ENCODE results near the gene SBNO2.

SBNO2 gene

GRCh38 chr19:1156830-1157615 is 17.0 kb downstream of the SBNO2 start:
- H3K4me1 ChIP-seq (ENCODE audit: control insufficient read depth, insufficient read depth, low read length): peaks cover 3% of the 10 kb centered on the region; the same call in 1 of the 2 replicates
- H3K9ac ChIP-seq (ENCODE audit: low read length): no peak overlapping the region
- peaks cover 12% of the 10 kb centered on the region for H3K36me3 ChIP-seq (ENCODE audit: control insufficient read depth, insufficient read depth, low read length)

GRCh38 chr19:1156305-1156801 is 17.7 kb downstream of the SBNO2 start:
- Histone ChIP-seq H3K9ac (ENCODE audit: low read length) (no peak overlapping the region), H3K27ac (ENCODE audit: low read depth, low read length) (no peak overlapping the region), H3K4me3 (ENCODE audit: low read depth, low read length) (no peak overlapping the region), H3K9me3 (ENCODE audit: control insufficient read depth, insufficient read depth, low read depth, low read length) (no peaks in the 10 kb centered on the region), H3K36me3 (ENCODE audit: control insufficient read depth, insufficient read depth, low read length) (peaks cover 18% of the 10 kb centered on the region), H3K4me1 (ENCODE audit: control insufficient read depth, insufficient read depth, low read length) (peaks cover 3% of the 10 kb centered on the region; the same call in 1 of the 2 replicates), H3K27me3 (ENCODE audit: control insufficient read depth, insufficient read depth, low read length) (no peaks in the 10 kb centered on the region)

More at GRCh38 chr19:1156830-1157615, 17.0 kb downstream of the SBNO2 start:
- H3K9me3 ChIP-seq (ENCODE audit: control insufficient read depth, insufficient read depth, low read depth, low read length): no peaks in the 10 kb centered on the region
- H3K4me3 ChIP-seq (ENCODE audit: low read depth, low read length): no peak overlapping the region
- no peak overlapping the region for H3K27ac ChIP-seq (ENCODE audit: low read depth, low read length)
- no peaks in the 10 kb centered on the region for H3K27me3 ChIP-seq (ENCODE audit: control insufficient read depth, insufficient read depth, low read length)

GRCh38 chr19:1155352-1156304 is 18.4 kb downstream of the SBNO2 start:
- no peak overlapping the region for H3K27ac ChIP-seq (ENCODE audit: low read depth, low read length)
- H3K9ac ChIP-seq (ENCODE audit: low read length): no peak overlapping the region
- H3K9me3 ChIP-seq (ENCODE audit: control insufficient read depth, insufficient read depth, low read depth, low read length): no peaks in the 10 kb centered on the region

GRCh38 chr19:1154731-1155351 is 19.2 kb downstream of the SBNO2 start:
- Histone ChIP-seq H3K4me3 (ENCODE audit: low read depth, low read length) (no peak overlapping the region), H3K27me3 (ENCODE audit: control insufficient read depth, insufficient read depth, low read length) (no peaks in the 10 kb centered on the region), H3K4me1 (ENCODE audit: control insufficient read depth, insufficient read depth, low read length) (peaks cover 3% of the 10 kb centered on the region; the same call in 1 of the 2 replicates), H3K36me3 (ENCODE audit: control insufficient read depth, insufficient read depth, low read length) (peaks cover 20% of the 10 kb centered on the region), H3K9ac (ENCODE audit: low read length) (no peak overlapping the region), H3K27ac (ENCODE audit: low read depth, low read length) (no peak overlapping the region), H3K9me3 (ENCODE audit: control insufficient read depth, insufficient read depth, low read depth, low read length) (no peaks in the 10 kb centered on the region)

More at GRCh38 chr19:1155352-1156304, 18.4 kb downstream of the SBNO2 start:
- Histone ChIP-seq H3K4me3 (ENCODE audit: low read depth, low read length) (no peak overlapping the region), H3K4me1 (ENCODE audit: control insufficient read depth, insufficient read depth, low read length) (peaks cover 3% of the 10 kb centered on the region; the same call in 1 of the 2 replicates), H3K36me3 (ENCODE audit: control insufficient read depth, insufficient read depth, low read length) (peaks cover 20% of the 10 kb centered on the region), H3K27me3 (ENCODE audit: control insufficient read depth, insufficient read depth, low read length) (no peaks in the 10 kb centered on the region)

- no peak overlapping the region for H3K27ac ChIP-seq (ENCODE audit: low read depth, low read length)
- no peak overlapping the region for H3K9ac ChIP-seq (ENCODE audit: low read length)
- H3K4me3 ChIP-seq (ENCODE audit: low read depth, low read length): no peak overlapping the region
- H3K27me3 ChIP-seq (ENCODE audit: control insufficient read depth, insufficient read depth, low read length): no peaks in the 10 kb centered on the region
- peaks cover 23% of the 10 kb centered on the region for H3K36me3 ChIP-seq (ENCODE audit: control insufficient read depth, insufficient read depth, low read length)
- peaks cover 3% of the 10 kb centered on the region; the same call in 1 of the 2 replicates for H3K4me1 ChIP-seq (ENCODE audit: control insufficient read depth, insufficient read depth, low read length)
- H3K9me3 ChIP-seq (ENCODE audit: control insufficient read depth, insufficient read depth, low read depth, low read length): no peaks in the 10 kb centered on the region
Observed at GRCh38 chr19:1153891-1154730, 20.0 kb downstream of the SBNO2 start.

GRCh38 chr19:1151917-1152587 is 22.0 kb downstream of the SBNO2 start:
- H3K27ac ChIP-seq (ENCODE audit: low read depth, low read length): no peak overlapping the region
- H3K4me3 ChIP-seq (ENCODE audit: low read depth, low read length): no peak overlapping the region
- no peaks in the 10 kb centered on the region for H3K27me3 ChIP-seq (ENCODE audit: control insufficient read depth, insufficient read depth, low read length)
- no peaks in the 10 kb centered on the region for H3K9me3 ChIP-seq (ENCODE audit: control insufficient read depth, insufficient read depth, low read depth, low read length)
- peaks cover 25% of the 10 kb centered on the region for H3K36me3 ChIP-seq (ENCODE audit: control insufficient read depth, insufficient read depth, low read length)
- peaks cover 11% of the 10 kb centered on the region for H3K4me1 ChIP-seq (ENCODE audit: control insufficient read depth, insufficient read depth, low read length)
- no peak overlapping the region for H3K9ac ChIP-seq (ENCODE audit: low read length)

GRCh38 chr19:1151037-1151724 is 22.9 kb downstream of the SBNO2 start:
- H3K27ac ChIP-seq (ENCODE audit: low read depth, low read length): no peak overlapping the region
- H3K4me3 ChIP-seq (ENCODE audit: low read depth, low read length): no peak overlapping the region
- H3K36me3 ChIP-seq (ENCODE audit: control insufficient read depth, insufficient read depth, low read length): peaks cover 29% of the 10 kb centered on the region
- H3K9me3 ChIP-seq (ENCODE audit: control insufficient read depth, insufficient read depth, low read depth, low read length): no peaks in the 10 kb centered on the region
- peaks cover 17% of the 10 kb centered on the region for H3K4me1 ChIP-seq (ENCODE audit: control insufficient read depth, insufficient read depth, low read length)
- H3K9ac ChIP-seq (ENCODE audit: low read length): no peak overlapping the region
- H3K27me3 ChIP-seq (ENCODE audit: control insufficient read depth, insufficient read depth, low read length): no peaks in the 10 kb centered on the region

- no peaks in the 10 kb centered on the region for H3K27me3 ChIP-seq (ENCODE audit: control insufficient read depth, insufficient read depth, low read length)
- no peak overlapping the region for H3K27ac ChIP-seq (ENCODE audit: low read depth, low read length)
- peaks cover 17% of the 10 kb centered on the region for H3K4me1 ChIP-seq (ENCODE audit: control insufficient read depth, insufficient read depth, low read length)
- no peak overlapping the region for H3K9ac ChIP-seq (ENCODE audit: low read length)
- no peak overlapping the region for H3K4me3 ChIP-seq (ENCODE audit: low read depth, low read length)
- peaks cover 32% of the 10 kb centered on the region for H3K36me3 ChIP-seq (ENCODE audit: control insufficient read depth, insufficient read depth, low read length)
- H3K9me3 ChIP-seq (ENCODE audit: control insufficient read depth, insufficient read depth, low read depth, low read length): no peaks in the 10 kb centered on the region
Observed at GRCh38 chr19:1150333-1151036, 23.6 kb downstream of the SBNO2 start.

Data from HUES6 (cell line).